Liver (tissue), 9 donors: Measurements from ENCODE around the gene SNAPC5. TPM values are rescaled to one million over a fixed set of nuclear protein-coding genes. Genes with fewer than 3 reads are reported as not detected.

Experiments
- DNase-seq: peaks from one replicate; pipeline ENCODE4 v3.0.0-alpha.2; 2017; ENCODE audit warnings: low spot score
- H3K27ac ChIP-seq, 2 donors: one replicate each; pipeline ENCODE4 v1.7.0; 2013; ENCODE audit warnings: inconsistent platforms in 2 of 2, low read length in 2 of 2, control low read depth in 1 of 2, low read depth in 1 of 2, mild to moderate bottlenecking in 1 of 2
- H3K27me3 ChIP-seq, 4 donors: one replicate each; pipeline versions ENCODE4 v1.6.1 to v1.7.0; 2013; ENCODE audit warnings: low read length in 3 of 4, inconsistent platforms in 1 of 4, mild to moderate bottlenecking in 1 of 4, moderate library complexity in 1 of 4; ENCODE audit not compliant: control insufficient read depth in 4 of 4, insufficient read depth in 4 of 4
- H3K36me3 ChIP-seq, 4 donors: one replicate each; pipeline versions ENCODE4 v1.6.1 to v1.7.0; 2013; ENCODE audit warnings: low read length in 3 of 4, mild to moderate bottlenecking in 3 of 4, low read depth in 1 of 4, moderate library complexity in 1 of 4; ENCODE audit not compliant: control insufficient read depth in 4 of 4, insufficient read depth in 3 of 4
- H3K4me1 ChIP-seq, 4 donors: one replicate each; pipeline versions ENCODE4 v1.6.1 to v1.7.0; 2013; ENCODE audit warnings: low read length in 3 of 4, mild to moderate bottlenecking in 3 of 4, moderate library complexity in 1 of 4; ENCODE audit not compliant: control insufficient read depth in 4 of 4, insufficient read depth in 4 of 4
- H3K4me3 ChIP-seq, 3 donors: one replicate each; pipeline versions ENCODE4 v1.6.1 to v1.7.0; 2013; ENCODE audit warnings: low read length in 3 of 3, control low read depth in 1 of 3, low read depth in 1 of 3, mild to moderate bottlenecking in 1 of 3
- H3K9ac ChIP-seq, 2 donors: one replicate each; pipeline ENCODE4 v1.7.0; 2013; ENCODE audit warnings: low read length in 2 of 2, mild to moderate bottlenecking in 2 of 2, moderate library complexity in 2 of 2, control low read depth in 1 of 2, low read depth in 1 of 2
- H3K9me3 ChIP-seq, 4 donors: one replicate each; pipeline versions ENCODE4 v1.6.1 to v1.7.0; 2013; ENCODE audit warnings: low read length in 3 of 4; ENCODE audit not compliant: control insufficient read depth in 4 of 4
- ATF3 ChIP-seq: IDR thresholded peaks from 2 replicates; pipeline ENCODE4 v1.6.1; 2016; ENCODE audit warnings: antibody characterized with exemption
- CTCF ChIP-seq: fragments of 150-350 bp; IDR thresholded peaks from 2 replicates; pipeline ENCODE4 v1.5.1; 2017; ENCODE audit warnings: improper control_type of control experiment, low read depth, low read length; ENCODE audit not compliant: missing input control
- FOXA1 ChIP-seq: IDR thresholded peaks from 2 replicates; pipeline ENCODE4 v1.6.1; 2016; ENCODE audit warnings: antibody characterized with exemption
- FOXA2 ChIP-seq: IDR thresholded peaks from 2 replicates; pipeline ENCODE4 v1.6.1; 2016; ENCODE audit warnings: antibody characterized with exemption
- GABPA ChIP-seq, 2 donors: IDR thresholded peaks in 1 of 2; conservative IDR thresholded peaks in 1 of 2; 2 replicates each; pipeline ENCODE4 v1.6.1; 2016; ENCODE audit warnings: antibody characterized with exemption in 2 of 2, mild to moderate bottlenecking in 1 of 2, moderate library complexity in 1 of 2
- HNF4G ChIP-seq: IDR thresholded peaks from 2 replicates; pipeline ENCODE4 v1.6.1; 2016; ENCODE audit warnings: antibody characterized with exemption
- NR2F2 ChIP-seq: IDR thresholded peaks from 2 replicates; pipeline ENCODE4 v1.6.1; 2016; ENCODE audit warnings: antibody characterized with exemption
- RAD21 ChIP-seq, 2 donors: IDR thresholded peaks; 2 replicates each; pipeline ENCODE4 v1.6.1; 2016; ENCODE audit warnings: antibody characterized with exemption in 2 of 2, mild to moderate bottlenecking in 2 of 2
- RXRA ChIP-seq, 2 donors: IDR thresholded peaks; 2 replicates each; pipeline ENCODE4 v1.6.1; 2017 to 2018; ENCODE audit warnings: antibody characterized with exemption in 2 of 2, mild to moderate bottlenecking in 1 of 2
- SP1 ChIP-seq: IDR thresholded peaks from 2 replicates; pipeline ENCODE4 v1.6.1; 2018; ENCODE audit warnings: antibody characterized with exemption, mild to moderate bottlenecking
- TAF1 ChIP-seq: conservative IDR thresholded peaks from 2 replicates; pipeline ENCODE4 v1.6.1; 2016; ENCODE audit warnings: antibody characterized with exemption, mild to moderate bottlenecking
- YY1 ChIP-seq: IDR thresholded peaks from 2 replicates; pipeline ENCODE4 v1.6.1; 2016; ENCODE audit warnings: antibody characterized with exemption, mild to moderate bottlenecking
- WGBS: extraction: QIAGEN DNeasy Blood & Tissue Kit; methylation state at CpG from one replicate; pipeline ENCODE4 v1.1.7; 2013; 5-methylcytosine and 5-hydroxymethylcytosine counted together
- polyA plus RNA-seq, 2 donors: library from polyadenylated mRNA; stranded (reverse) in 1 of 2; unstranded in 1 of 2; fragments of 200-250 nt in 1 of 2; fragments of >200 nt in 1 of 2; fragmentation: Nextera tagmentation in 1 of 2; extraction: Ambion mirVana in 1 of 2; gene quantifications; one replicate each; pipeline versions ENCODE4 v1.2.1 to v1.2.3, GENCODE V29; 2013 to 2015
- total RNA-seq, 2 donors: library from RNA; depleted of rRNA; stranded (reverse); fragments of >200 nt; gene quantifications; one replicate each; pipeline ENCODE4 v1.2.3, GENCODE V29; 2014
- TF ChIP-seq, protein P1 (sequence below): IDR thresholded peaks from 2 replicates; pipeline ENCODE4 v1.6.1; 2016; ENCODE audit warnings: antibody characterized with exemption, mild to moderate bottlenecking
- TF ChIP-seq, protein P2 (sequence below): IDR thresholded peaks from 2 replicates; pipeline ENCODE4 v1.6.1; 2016; ENCODE audit warnings: antibody characterized with exemption
- donor health status: healthy.
- donor health status: healthy.
- donor health status: healthy.
- donor health status: healthy.
- donor health status: healthy.

Gene SNAPC5
- total and polyA plus RNA-seq, 4 donors: 11.3 to 24.9 (median 22.1) TPM

DNA sequence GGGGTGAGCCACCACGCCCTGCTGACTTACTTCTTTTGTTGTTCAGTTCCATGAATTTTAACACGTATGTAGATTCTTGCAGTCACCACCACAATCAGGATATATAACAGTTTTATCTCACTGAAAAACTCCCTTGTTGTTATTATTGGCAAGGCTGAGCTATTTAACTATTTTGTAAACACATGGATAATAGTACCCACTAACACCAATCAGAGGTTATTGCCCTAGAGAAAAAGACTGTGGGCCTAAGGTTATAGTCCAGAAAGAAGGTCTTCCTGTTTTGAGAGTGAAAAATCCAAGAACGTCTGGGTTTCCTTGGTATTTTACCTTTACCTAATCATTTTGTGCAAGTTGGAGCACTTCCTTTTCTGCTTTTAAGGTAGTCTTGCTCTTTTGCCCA is 17.0 kb upstream of the SNAPC5 start:
- Histone ChIP-seq H3K27ac (no peak overlapping the region), H3K4me3 (no peak overlapping the region), H3K9me3 (no peaks in the 10 kb centered on the region), H3K4me1 (no peaks in the 10 kb centered on the region), H3K36me3 (peaks cover 0 to 3% (median under 1%) of the 10 kb centered on the region in 4 donors), H3K27me3 (no peaks in the 10 kb centered on the region), H3K9ac (no peak overlapping the region)
- no peak for DNase-seq
- no peak for TF ChIP-seq NR2F2
- no peak for TF ChIP-seq CTCF
- TF ChIP-seq YY1: no peak
- no peak for TF ChIP-seq FOXA1
- 85% methylated on average over 3 of the region's 3 CpGs for WGBS

DNA sequence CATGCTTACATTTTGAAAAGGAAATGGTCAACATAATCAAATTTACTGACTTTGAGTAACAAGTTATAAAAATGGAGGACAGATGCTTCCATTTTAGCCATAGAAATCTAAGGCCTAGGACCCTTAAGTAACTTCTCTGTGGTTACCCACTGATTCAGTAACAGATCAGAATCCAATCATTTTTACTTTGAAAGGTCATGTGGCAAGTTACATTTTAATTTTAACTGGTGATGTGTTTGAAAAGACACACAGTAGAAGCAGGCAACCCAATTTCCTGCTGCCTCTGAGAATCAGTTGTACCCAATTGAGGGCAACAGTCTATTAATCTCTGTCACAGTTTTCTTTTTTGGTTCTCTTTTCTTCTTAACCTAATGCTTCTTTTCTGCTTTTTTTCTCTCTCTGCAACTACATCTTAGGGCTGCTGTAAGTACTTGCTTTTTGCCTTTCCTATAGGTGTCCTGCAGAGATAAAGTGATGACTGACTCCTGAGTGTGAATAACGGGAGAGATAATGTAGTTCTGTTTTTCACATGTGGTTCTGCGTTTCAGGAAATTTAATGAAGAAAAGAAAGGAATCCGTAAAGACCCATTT is 10.8 kb upstream of the SNAPC5 start:
- 95% methylated on average over 3 of the region's 3 CpGs for WGBS
- no peak for TF ChIP-seq RAD21 (IDR thresholded peaks at IDR 0.05)
- TF ChIP-seq, protein P1, sequence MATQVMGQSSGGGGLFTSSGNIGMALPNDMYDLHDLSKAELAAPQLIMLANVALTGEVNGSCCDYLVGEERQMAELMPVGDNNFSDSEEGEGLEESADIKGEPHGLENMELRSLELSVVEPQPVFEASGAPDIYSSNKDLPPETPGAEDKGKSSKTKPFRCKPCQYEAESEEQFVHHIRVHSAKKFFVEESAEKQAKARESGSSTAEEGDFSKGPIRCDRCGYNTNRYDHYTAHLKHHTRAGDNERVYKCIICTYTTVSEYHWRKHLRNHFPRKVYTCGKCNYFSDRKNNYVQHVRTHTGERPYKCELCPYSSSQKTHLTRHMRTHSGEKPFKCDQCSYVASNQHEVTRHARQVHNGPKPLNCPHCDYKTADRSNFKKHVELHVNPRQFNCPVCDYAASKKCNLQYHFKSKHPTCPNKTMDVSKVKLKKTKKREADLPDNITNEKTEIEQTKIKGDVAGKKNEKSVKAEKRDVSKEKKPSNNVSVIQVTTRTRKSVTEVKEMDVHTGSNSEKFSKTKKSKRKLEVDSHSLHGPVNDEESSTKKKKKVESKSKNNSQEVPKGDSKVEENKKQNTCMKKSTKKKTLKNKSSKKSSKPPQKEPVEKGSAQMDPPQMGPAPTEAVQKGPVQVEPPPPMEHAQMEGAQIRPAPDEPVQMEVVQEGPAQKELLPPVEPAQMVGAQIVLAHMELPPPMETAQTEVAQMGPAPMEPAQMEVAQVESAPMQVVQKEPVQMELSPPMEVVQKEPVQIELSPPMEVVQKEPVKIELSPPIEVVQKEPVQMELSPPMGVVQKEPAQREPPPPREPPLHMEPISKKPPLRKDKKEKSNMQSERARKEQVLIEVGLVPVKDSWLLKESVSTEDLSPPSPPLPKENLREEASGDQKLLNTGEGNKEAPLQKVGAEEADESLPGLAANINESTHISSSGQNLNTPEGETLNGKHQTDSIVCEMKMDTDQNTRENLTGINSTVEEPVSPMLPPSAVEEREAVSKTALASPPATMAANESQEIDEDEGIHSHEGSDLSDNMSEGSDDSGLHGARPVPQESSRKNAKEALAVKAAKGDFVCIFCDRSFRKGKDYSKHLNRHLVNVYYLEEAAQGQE: no peak
- no peak for TF ChIP-seq HNF4G
- DNase-seq: no peak
- no peaks in the 10 kb centered on the region for H3K27me3 ChIP-seq
- H3K4me1 ChIP-seq: peaks cover 0 to 15% (median 11%) of the 10 kb centered on the region in 4 donors
- H3K27ac ChIP-seq: no peak overlapping the region
- H3K36me3 ChIP-seq: no peaks in the 10 kb centered on the region
- H3K9ac ChIP-seq: no peak overlapping the region
- H3K9me3 ChIP-seq: no peaks in the 10 kb centered on the region
- H3K4me3 ChIP-seq: no peak overlapping the region

GRCh38 chr15:66505818-66506217 is 8.3 kb upstream of the SNAPC5 start:
- Histone ChIP-seq H3K27ac (no peak overlapping the region), H3K4me1 (peaks cover 0 to 25% (median 21%) of the 10 kb centered on the region in 4 donors), H3K27me3 (no peaks in the 10 kb centered on the region), H3K9me3 (no peaks in the 10 kb centered on the region), H3K9ac (peak overlapping the region; percentile 10 to 72), H3K36me3 (peaks cover 2 to 23% (median 22%) of the 10 kb centered on the region in 4 donors), H3K4me3 (peak overlapping the region; percentile 83 to 100 (median 94))
- 56% methylated on average over 4 of the region's 4 CpGs for WGBS
- no peak for DNase-seq
- no peak for TF ChIP-seq FOXA1
- TF ChIP-seq, protein P1: no peak
- no peak for TF ChIP-seq FOXA2
- no peak for TF ChIP-seq RXRA (IDR thresholded peaks at IDR 0.05)
- TF ChIP-seq HNF4G: no peak
- TF ChIP-seq ATF3: no peak
- TF ChIP-seq TAF1: no peak
- TF ChIP-seq, protein P2, sequence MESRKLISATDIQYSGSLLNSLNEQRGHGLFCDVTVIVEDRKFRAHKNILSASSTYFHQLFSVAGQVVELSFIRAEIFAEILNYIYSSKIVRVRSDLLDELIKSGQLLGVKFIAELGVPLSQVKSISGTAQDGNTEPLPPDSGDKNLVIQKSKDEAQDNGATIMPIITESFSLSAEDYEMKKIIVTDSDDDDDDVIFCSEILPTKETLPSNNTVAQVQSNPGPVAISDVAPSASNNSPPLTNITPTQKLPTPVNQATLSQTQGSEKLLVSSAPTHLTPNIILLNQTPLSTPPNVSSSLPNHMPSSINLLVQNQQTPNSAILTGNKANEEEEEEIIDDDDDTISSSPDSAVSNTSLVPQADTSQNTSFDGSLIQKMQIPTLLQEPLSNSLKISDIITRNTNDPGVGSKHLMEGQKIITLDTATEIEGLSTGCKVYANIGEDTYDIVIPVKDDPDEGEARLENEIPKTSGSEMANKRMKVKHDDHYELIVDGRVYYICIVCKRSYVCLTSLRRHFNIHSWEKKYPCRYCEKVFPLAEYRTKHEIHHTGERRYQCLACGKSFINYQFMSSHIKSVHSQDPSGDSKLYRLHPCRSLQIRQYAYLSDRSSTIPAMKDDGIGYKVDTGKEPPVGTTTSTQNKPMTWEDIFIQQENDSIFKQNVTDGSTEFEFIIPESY: no peak
- no peak for TF ChIP-seq SP1
- no peak for TF ChIP-seq GABPA (IDR thresholded peaks at IDR 0.05 in 1 of 2, conservative IDR thresholded peaks at IDR 0.05 in 1 of 2)
